HG02623 (cell line): ENCODE measurements around the gene CTNNA1.
"Not testable (repeated sequence)": the region's sequence is repeated elsewhere in the genome, so short reads cannot be mapped to it uniquely, and the experiment has no call there.

Experiments
- ATAC-seq: cut with Tn5 transposase; IDR thresholded peaks from one replicate; pipeline ENCODE4 v1.9.1; 2021; ENCODE audit warnings: moderate library complexity; ENCODE audit not compliant: unreplicated experiment

The CTNNA1 gene

DNA sequence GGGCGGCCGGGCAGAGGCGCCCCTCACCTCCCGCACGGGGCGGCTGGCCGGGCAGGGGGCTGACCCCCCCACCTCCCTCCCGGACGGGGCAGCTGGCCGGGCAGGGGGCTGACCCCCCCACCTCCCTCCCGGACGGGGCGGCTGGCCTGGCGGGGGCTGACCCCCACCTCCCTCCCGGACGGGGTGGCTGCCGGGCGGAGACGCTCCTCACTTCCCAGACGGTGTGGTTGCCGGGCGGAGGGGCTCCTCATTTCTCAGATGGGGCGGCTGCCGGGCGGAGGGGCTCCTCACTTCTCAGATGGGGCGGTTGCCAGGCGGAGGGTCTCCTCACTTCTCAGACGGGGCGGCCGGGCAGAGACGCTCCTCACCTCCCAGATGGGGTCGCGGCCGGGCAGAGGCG is 57.6 kb downstream of the CTNNA1 start:
- ATAC-seq, result not testable (repeated sequence)

DNA sequence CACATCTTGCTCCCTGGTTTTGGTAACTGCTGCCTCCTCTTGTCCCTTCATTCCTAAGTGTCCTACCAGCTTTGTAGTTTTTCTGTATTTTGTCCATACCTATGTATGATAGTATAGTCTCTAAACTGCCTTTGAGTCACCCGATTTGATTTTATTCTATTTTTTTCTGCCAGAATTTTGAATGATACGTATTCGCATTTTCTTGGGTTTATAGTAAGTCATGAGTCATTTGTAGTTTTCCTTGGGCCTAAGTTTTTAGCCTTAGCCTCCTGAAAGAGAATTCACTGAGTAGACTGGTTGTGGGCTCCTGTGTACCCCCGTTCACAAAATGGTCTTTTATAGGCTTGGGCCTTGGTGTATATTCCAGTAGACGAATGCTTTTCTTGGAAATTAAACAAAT is 62.3 kb downstream of the CTNNA1 start:
- ATAC-seq, result no peak

- no peak for ATAC-seq
These were observed 64.0 kb downstream of the CTNNA1 start for GRCh38 chr5:138817241-138817640.

GRCh38 chr5:138819081-138819480 is 65.9 kb downstream of the CTNNA1 start:
- no peak for ATAC-seq

DNA sequence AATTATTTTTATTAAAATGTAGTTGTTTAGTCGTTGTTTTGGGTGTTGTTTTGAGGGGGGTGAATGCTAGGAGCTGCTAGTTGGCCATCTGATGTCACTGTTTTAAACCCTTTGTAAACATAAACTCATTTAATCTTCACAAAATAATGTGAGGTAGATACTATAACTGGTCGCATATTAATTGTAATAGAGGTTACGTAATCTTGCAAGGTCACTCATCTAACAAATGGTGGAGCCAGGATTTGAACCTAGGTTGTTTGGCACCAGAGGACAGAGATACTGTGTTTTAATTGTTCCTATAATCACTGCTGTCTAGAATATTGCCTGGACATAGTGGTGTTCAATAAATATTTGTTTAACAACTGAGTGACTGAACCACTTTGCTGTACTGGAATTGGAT is 67.5 kb downstream of the CTNNA1 start:
- no peak for ATAC-seq

DNA sequence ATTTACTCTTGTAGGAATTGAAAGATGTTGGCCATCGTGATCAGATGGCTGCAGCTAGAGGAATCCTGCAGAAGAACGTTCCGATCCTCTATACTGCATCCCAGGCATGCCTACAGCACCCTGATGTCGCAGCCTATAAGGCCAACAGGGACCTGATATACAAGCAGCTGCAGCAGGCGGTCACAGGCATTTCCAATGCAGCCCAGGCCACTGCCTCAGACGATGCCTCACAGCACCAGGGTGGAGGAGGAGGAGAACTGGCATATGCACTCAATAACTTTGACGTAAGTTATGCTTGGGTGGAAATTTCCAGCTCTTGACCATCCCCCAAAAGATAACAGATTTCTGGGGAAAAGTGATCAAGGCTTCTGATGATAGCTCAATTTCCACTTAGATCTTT is 71.3 kb downstream of the CTNNA1 start:
- ATAC-seq, result no peak

GRCh38 chr5:138824924-138825863 is 72.0 kb downstream of the CTNNA1 start:
- ATAC-seq, result no peak

DNA sequence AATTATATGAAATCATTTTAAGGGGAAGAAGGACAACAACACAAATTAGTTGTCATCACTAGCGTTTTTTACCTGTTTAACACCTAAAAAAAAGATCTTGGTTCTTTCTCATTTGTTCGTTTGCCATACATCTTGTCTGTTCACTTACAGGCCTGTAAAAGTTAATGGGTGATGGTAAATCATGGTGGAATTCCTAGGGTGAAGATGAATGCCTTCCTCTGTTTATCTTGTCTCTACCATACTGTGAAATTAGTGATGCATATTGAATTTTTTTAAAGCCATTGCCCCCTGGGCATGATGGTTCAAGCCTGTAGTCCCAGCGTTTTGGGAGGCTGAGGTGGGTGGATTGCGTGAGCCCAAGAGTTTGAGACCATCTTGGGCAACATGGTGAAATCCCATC is 75.3 kb downstream of the CTNNA1 start:
- no peak for ATAC-seq

DNA sequence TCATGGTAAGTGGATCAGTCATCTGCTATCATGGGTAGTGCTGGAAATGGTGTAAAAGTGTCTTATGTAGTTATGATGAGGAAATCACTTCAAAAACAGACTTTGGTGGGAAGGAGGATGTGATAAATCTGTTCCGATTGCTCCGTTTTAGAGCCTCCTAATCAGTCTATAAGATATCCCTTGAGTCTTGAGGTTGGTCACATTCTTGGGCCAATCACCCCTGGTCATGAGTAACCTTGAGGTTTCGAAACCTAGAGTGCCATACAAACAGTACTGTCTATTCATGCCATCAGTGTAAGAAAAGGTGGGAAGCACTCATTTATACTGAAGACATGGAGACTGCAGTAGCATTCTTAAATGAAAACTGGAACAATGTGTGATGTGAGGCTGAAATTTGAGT is 76.1 kb downstream of the CTNNA1 start:
- ATAC-seq, result no peak

- no peak for ATAC-seq
These were observed 78.5 kb downstream of the CTNNA1 start for GRCh38 chr5:138831703-138832102.

GRCh38 chr5:138832218-138832617 is 79.0 kb downstream of the CTNNA1 start:
- no peak for ATAC-seq

GRCh38 chr5:138833080-138833479 is 79.9 kb downstream of the CTNNA1 start:
- no peak for ATAC-seq

GRCh38 chr5:138833726-138834480 is 80.7 kb downstream of the CTNNA1 start:
- no peak for ATAC-seq

DNA sequence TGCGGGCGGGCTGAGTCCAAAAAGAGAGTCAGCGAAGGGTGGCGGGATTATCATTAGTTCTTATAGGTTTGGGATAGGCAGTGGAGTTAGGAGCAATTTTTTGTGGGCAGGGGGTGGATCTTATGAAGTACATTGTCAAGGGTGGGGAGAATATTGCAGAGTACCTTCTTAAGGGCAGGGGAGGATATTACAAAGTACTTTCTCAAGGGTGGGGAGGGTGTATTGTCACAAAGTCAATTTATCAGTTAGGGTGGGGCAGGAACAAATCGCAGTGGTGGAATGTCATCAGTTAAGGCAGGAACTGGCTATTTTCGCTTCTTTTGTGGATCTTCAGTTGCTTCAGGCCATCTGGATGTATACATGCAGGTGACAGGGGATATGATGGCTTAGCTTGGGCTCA is 81.6 kb downstream of the CTNNA1 start:
- not testable (repeated sequence) for ATAC-seq

- no peak for ATAC-seq
These were observed 83.9 kb downstream of the CTNNA1 start for GRCh38 chr5:138837160-138837559.

DNA sequence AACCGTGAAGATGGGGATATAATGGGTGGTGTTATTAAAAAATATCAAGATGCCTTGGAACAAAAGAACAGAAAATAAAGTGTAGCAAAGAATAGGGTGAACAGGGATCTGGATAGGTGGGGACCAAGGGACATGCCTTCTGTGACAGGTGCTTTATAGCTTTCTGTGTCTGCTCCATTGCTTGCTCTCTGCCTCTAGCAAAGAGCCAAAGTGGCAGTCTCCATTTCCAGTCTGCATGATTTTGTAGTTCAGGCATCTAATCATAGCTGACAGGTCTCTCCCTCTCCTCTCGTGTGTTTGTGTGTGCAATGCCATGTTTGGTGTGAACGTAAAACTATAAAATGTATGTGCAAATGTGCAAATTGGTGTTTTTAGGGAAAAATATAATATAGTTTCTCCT is 86.9 kb downstream of the CTNNA1 start:
- ATAC-seq, result no peak

DNA sequence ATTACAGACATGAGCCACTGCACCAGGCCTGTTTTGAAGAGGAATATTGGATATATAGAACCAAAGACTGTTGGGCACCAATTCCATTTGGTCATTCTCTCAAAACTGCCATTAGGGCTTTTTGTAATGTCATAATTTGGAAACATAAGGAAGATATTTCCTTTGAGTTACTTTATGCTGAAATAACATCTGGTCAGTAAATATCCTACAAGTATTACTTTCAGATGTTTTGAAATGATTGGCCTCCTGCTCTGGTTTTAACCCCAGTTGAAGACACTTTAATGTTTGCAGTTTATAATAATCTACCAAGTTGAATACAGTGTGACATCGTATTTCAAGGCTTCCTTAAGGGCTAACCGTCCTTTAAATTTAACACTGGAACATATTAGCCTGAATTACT is 88.3 kb downstream of the CTNNA1 start:
- no peak for ATAC-seq

DNA sequence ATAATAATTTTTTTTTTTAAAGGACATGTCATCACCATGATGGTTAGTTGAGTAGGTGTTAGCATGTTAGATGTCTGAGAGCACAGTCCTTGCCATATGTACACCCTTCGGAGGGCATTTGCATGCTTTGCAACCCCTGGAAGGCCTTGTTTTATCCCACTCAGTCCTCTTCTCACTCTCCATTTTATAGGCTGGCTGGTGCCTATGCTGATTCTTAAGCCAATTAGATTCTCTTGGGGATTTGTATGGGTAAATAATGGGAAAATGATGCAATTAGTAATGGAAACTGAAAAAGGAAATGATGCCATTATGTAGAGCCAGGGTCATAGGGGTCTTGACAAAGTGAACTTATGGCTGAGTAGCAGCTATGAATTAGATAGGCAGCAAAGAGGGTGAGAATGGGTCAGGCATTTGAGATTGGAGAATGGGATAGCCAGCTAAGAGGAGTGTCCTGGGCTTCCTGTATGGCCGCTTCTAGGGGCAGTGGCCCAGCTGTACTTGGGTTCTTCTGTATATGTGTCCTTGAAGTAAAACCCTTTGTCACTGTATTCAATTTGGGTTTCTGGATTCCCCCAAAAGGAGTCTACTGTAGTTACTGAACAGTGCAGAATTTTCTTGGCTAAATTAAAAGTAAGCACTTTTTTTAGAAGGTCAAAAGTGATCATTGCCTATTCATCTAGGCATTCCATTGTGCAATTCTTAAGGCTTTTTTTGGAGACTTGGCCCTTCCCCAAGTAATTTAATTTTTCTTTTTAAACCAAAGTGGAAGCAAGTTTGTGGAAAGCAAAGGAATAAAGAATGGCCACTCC is 90.3 kb downstream of the CTNNA1 start:
- ATAC-seq, result no peak

DNA sequence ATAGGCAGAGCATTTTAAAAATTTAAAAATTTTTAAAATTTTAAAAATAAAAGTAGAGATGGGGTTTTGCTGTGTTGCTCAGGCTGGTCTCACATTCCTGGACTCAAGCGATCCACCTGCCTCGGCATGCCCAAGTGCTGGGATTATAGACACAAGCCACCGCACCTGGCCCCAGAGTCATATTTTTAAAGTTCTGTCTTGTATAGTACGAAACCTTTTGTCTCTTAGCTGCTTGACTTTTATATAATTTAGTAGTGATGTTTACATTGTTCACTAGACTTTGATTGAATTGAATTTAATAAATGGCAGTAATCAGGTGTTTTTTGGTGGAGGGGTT is 90.9 kb downstream of the CTNNA1 start:
- ATAC-seq, result no peak

- no peak for ATAC-seq
These were observed 91.7 kb downstream of the CTNNA1 start for GRCh38 chr5:138844812-138845513.

GRCh38 chr5:138849439-138849838 is 96.2 kb downstream of the CTNNA1 start:
- no peak for ATAC-seq
